ENCODE measurements around the gene P2RX6.

- TF ChIP-seq CREB1 (IDR thresholded peaks at IDR 0.05): no peak
- no peak for TF ChIP-seq CREB1 (CRISPR knock-in tag; IDR thresholded peaks at IDR 0.05)
- TF ChIP-seq POLR2A (conservative IDR thresholded peaks at IDR 0.05): no peak
- TF ChIP-seq GTF2F1 (IDR thresholded peaks at IDR 0.05; ENCODE audit: low read depth, low read length): no peak
These were observed 58.1 kb downstream of the P2RX6 start for GRCh38 chr22:21073023-21073422.

Measured in K562 (cell line).